Measurements from ENCODE around the gene THOP1. TPM values are rescaled to one million over a fixed set of nuclear protein-coding genes. Genes with fewer than 3 reads are reported as not detected.
A peak's percentile ranks its signal among the peaks of the same experiment; 100 is the strongest.
"Not testable (repeated sequence)": the region's sequence is repeated elsewhere in the genome, so short reads cannot be mapped to it uniquely, and the experiment has no call there.

Gene THOP1
- total RNA-seq, 2 donors from 2014 or later, result 48.4 to 74.5 TPM

- ATAC-seq, result no peak
- no peak for DNase-seq
- intact Hi-C loops (cut with DNase I), result no loop called here
These were observed 7.2 kb upstream of the THOP1 start for GRCh38 chr19:2777952-2778683.

GRCh38 chr19:2779121-2779740 lies 6.1 kb upstream of the THOP1 start:
- intact Hi-C loops (cut with DNase I), result no loop called here
- DNase-seq, result no peak
- no peak for ATAC-seq

- intact Hi-C loops (cut with DNase I), result no loop called here
- DNase-seq (no peak), ATAC-seq (no peak)
These were observed 5.0 kb upstream of the THOP1 start for GRCh38 chr19:2780284-2780683.

GRCh38 chr19:2782329-2782935 lies 2.9 kb upstream of the THOP1 start:
- intact Hi-C loops (cut with DNase I), result no loop called here
- DNase-seq, result no peak
- ATAC-seq, result no peak

GRCh38 chr19:2782936-2783780 lies 2.1 kb upstream of the THOP1 start, which contains the start of gene SGTA:
SGTA (minus strand) TSS chr19:2783273; CDS start chr19:2769068, 14,205 bp downstream.
- ATAC-seq (peak; percentile 89 to 92), DNase-seq (peak; percentile 98)
- intact Hi-C loops (cut with DNase I), result no loop called here

GRCh38 chr19:2783781-2784145 lies 1.5 kb upstream of the THOP1 start:
- intact Hi-C loops (cut with DNase I), result no loop called here
- DNase-seq (no peak), ATAC-seq (no peak)

GRCh38 chr19:2787115-2787514 lies 1.8 kb downstream of the THOP1 start:
- DNase-seq (no peak), ATAC-seq (no peak)

GRCh38 chr19:2788237-2788636 lies 2.9 kb downstream of the THOP1 start:
- no peak for DNase-seq
- ATAC-seq, result no peak
- intact Hi-C loops (cut with DNase I), result no loop called here

More at GRCh38 chr19:2787115-2787514, 1.8 kb downstream of the THOP1 start:
- intact Hi-C loops (cut with DNase I), result no loop called here

- ATAC-seq (no peak), DNase-seq (no peak)
- intact Hi-C loops (cut with DNase I), result no loop called here
These were observed 4.9 kb downstream of the THOP1 start for GRCh38 chr19:2790194-2790556.

- intact Hi-C loops (cut with DNase I), result no loop called here
- DNase-seq, result no peak
- no peak for ATAC-seq
These were observed 5.4 kb downstream of the THOP1 start for GRCh38 chr19:2790557-2791271.

- DNase-seq (no peak), ATAC-seq (no peak)
- intact Hi-C loops (cut with DNase I), result no loop called here
These were observed 6.1 kb downstream of the THOP1 start for GRCh38 chr19:2791440-2791839.

GRCh38 chr19:2791876-2792275 lies 6.6 kb downstream of the THOP1 start:
- DNase-seq (no peak), ATAC-seq (peak; percentile 29 to 58)
- intact Hi-C loops (cut with DNase I), result no loop called here

GRCh38 chr19:2792666-2793065 lies 7.4 kb downstream of the THOP1 start:
- DNase-seq; intact Hi-C loops (cut with DNase I); ATAC-seq: not testable (repeated sequence)

- no peak for DNase-seq
- ATAC-seq, result no peak
- intact Hi-C loops (cut with DNase I), result no loop called here
These were observed 7.8 kb downstream of the THOP1 start for GRCh38 chr19:2793126-2793525.

GRCh38 chr19:2793577-2793976 lies 8.3 kb downstream of the THOP1 start:
- intact Hi-C loops (cut with DNase I), result no loop called here
- ATAC-seq (no peak), DNase-seq (no peak)

- intact Hi-C loops (cut with DNase I), result no loop called here
- DNase-seq (no peak), ATAC-seq (no peak)
These were observed 10.7 kb downstream of the THOP1 start for GRCh38 chr19:2795827-2796658.

- DNase-seq, result peak; percentile 53
- peak; percentile 28 to 53 for ATAC-seq
- intact Hi-C loops (cut with DNase I), result no loop called here
These were observed 11.5 kb downstream of the THOP1 start for GRCh38 chr19:2796659-2797266.

- peak; percentile 46 to 69 for ATAC-seq
- peak; percentile 71 for DNase-seq
- intact Hi-C loops (cut with DNase I), result no loop called here
These were observed 12.0 kb downstream of the THOP1 start for GRCh38 chr19:2797280-2797679.

All from left cardiac atrium (tissue), 4 donors.